Neural cell (in vitro differentiated cells): ENCODE results near the gene TRMT2A. TPM values are rescaled to one million over a fixed set of nuclear protein-coding genes. Genes with fewer than 3 reads are reported as not detected.

Source experiments
- H2AFZ ChIP-seq: fragments of 200-600, 300-800 bp; sonication (generic), shearing (Covaris generic); 2 replicates; pipeline ENCODE4 v1.6.0; 2014; ENCODE audit warnings: low read depth, mild to moderate bottlenecking, antibody characterized with exemption, low read length, moderate library complexity
- H3F3A ChIP-seq: fragments of 200-600 bp; shearing (Covaris generic); 2 replicates; pipeline ENCODE4 v1.6.1; 2016; ENCODE audit warnings: mild to moderate bottlenecking, moderate library complexity, mixed read lengths, antibody characterized with exemption, low read length; ENCODE audit not compliant: insufficient read depth, poor library complexity, severe bottlenecking
- H3K27ac ChIP-seq: fragments of 200-600, 300-800 bp; sonication (generic), shearing (Covaris generic); 2 replicates; pipeline ENCODE4 v1.5.1; 2014; ENCODE audit warnings: mild to moderate bottlenecking, low read length, moderate library complexity
- H3K27me3 ChIP-seq: fragments of 300-800, 200-600 bp; sonication (generic), shearing (Covaris generic); 2 replicates; pipeline ENCODE4 v1.6.0; 2014; ENCODE audit warnings: mild to moderate bottlenecking, low read depth, low read length, moderate library complexity; ENCODE audit not compliant: insufficient read depth
- H3K36me3 ChIP-seq: fragments of 300-800, 200-600 bp; sonication (generic), shearing (Covaris generic); 2 replicates; pipeline ENCODE4 v1.5.1; 2014; ENCODE audit warnings: mild to moderate bottlenecking, antibody characterized with exemption, low read length, moderate library complexity; ENCODE audit not compliant: insufficient read depth
- H3K4me2 ChIP-seq: fragments of 300-800, 200-600 bp; sonication (generic), shearing (Covaris generic); 2 replicates; pipeline ENCODE4 v1.6.0; 2014; ENCODE audit warnings: mild to moderate bottlenecking, low read length
- H3K4me3 ChIP-seq: fragments of 300-800, 200-600 bp; sonication (generic), shearing (Covaris generic); 2 replicates; pipeline ENCODE4 v1.5.1; 2014; ENCODE audit warnings: mild to moderate bottlenecking, low read length, moderate library complexity
- H3K79me2 ChIP-seq: fragments of 200-600 bp; shearing (Covaris generic); replicated peaks from 2 replicates; pipeline ENCODE4 v1.6.0; 2014; ENCODE audit warnings: mild to moderate bottlenecking, low read length, moderate library complexity; ENCODE audit not compliant: insufficient read depth
- H3K9ac ChIP-seq: fragments of 300-800, 200-600 bp; sonication (generic), shearing (Covaris generic); 2 replicates; pipeline ENCODE4 v1.6.1; 2016; ENCODE audit warnings: mild to moderate bottlenecking, low read length, mixed read lengths
- H3K9me2 ChIP-seq: fragments of 200-600 bp; shearing (Covaris generic); 2 replicates; pipeline ENCODE4 v1.6.1; 2016; ENCODE audit warnings: mild to moderate bottlenecking, low read length, mixed read lengths; ENCODE audit not compliant: insufficient read depth
- H3K9me3 ChIP-seq: fragments of 200-600, 300-800 bp; sonication (generic), shearing (Covaris generic); 2 replicates; pipeline ENCODE4 v1.6.1; 2016; ENCODE audit warnings: mild to moderate bottlenecking, mixed run types, low read length, moderate library complexity, mixed read lengths
- H4K20me1 ChIP-seq: fragments of 200-600 bp; shearing (Covaris generic); 2 replicates; pipeline ENCODE4 v1.6.1; 2016; ENCODE audit warnings: mild to moderate bottlenecking, mixed run types; ENCODE audit not compliant: insufficient read depth
- EP300 ChIP-seq: fragments of 450-650 bp; conservative IDR thresholded peaks from 2 replicates; pipeline ENCODE4 v1.6.1; 2014; ENCODE audit warnings: antibody characterized with exemption, mild to moderate bottlenecking, moderate library complexity; ENCODE audit not compliant: poor library complexity, severe bottlenecking
- EZH2 ChIP-seq: fragments of 200-600, 300-800 bp; shearing (Covaris generic), sonication (generic); IDR thresholded peaks from 2 replicates; pipeline ENCODE4 v1.6.1; 2014; ENCODE audit warnings: antibody characterized with exemption, low read length, borderline replicate concordance, mild to moderate bottlenecking; ENCODE audit not compliant: insufficient read depth, poor library complexity, severe bottlenecking
- MXI1 ChIP-seq: fragments of 450-650 bp; conservative IDR thresholded peaks from 2 replicates; pipeline ENCODE4 v1.6.1; 2014; ENCODE audit warnings: antibody characterized with exemption, mild to moderate bottlenecking; ENCODE audit not compliant: poor library complexity, severe bottlenecking
- POLR2AphosphoS5 ChIP-seq: IDR thresholded peaks from 2 replicates; pipeline ENCODE4 v1.6.1; 2012
- RAD21 ChIP-seq: fragments of 450-650 bp; conservative IDR thresholded peaks from 2 replicates; pipeline ENCODE4 v1.6.1; 2014; ENCODE audit warnings: antibody characterized with exemption, mild to moderate bottlenecking, moderate library complexity
- REST ChIP-seq: IDR thresholded peaks from 2 replicates; pipeline ENCODE4 v1.6.1; 2012; ENCODE audit warnings: borderline replicate concordance
- SMC3 ChIP-seq: fragments of 450-650 bp; conservative IDR thresholded peaks from 2 replicates; pipeline ENCODE4 v1.6.1; 2014; ENCODE audit warnings: antibody characterized with exemption, mild to moderate bottlenecking, moderate library complexity; ENCODE audit not compliant: poor library complexity
- TAF1 ChIP-seq: IDR thresholded peaks from 2 replicates; pipeline ENCODE4 v1.6.1; 2012; ENCODE audit warnings: low read depth
- polyA plus RNA-seq: library from polyadenylated mRNA; depleted of rRNA; stranded (reverse); fragments of >200 nt; gene quantifications from 2 replicates; pipeline ENCODE4 v1.2.3, GENCODE V29; 2014
- TF ChIP-seq, protein P1 (sequence below): fragments of 450-650 bp; IDR thresholded peaks from 2 replicates; pipeline ENCODE4 v1.5.1; 2014; ENCODE audit warnings: antibody characterized with exemption, mild to moderate bottlenecking, moderate library complexity; ENCODE audit not compliant: poor library complexity, severe bottlenecking

The TRMT2A gene
- polyA plus RNA-seq, 1 donor from 2014 or later: 96.7 TPM

DNA sequence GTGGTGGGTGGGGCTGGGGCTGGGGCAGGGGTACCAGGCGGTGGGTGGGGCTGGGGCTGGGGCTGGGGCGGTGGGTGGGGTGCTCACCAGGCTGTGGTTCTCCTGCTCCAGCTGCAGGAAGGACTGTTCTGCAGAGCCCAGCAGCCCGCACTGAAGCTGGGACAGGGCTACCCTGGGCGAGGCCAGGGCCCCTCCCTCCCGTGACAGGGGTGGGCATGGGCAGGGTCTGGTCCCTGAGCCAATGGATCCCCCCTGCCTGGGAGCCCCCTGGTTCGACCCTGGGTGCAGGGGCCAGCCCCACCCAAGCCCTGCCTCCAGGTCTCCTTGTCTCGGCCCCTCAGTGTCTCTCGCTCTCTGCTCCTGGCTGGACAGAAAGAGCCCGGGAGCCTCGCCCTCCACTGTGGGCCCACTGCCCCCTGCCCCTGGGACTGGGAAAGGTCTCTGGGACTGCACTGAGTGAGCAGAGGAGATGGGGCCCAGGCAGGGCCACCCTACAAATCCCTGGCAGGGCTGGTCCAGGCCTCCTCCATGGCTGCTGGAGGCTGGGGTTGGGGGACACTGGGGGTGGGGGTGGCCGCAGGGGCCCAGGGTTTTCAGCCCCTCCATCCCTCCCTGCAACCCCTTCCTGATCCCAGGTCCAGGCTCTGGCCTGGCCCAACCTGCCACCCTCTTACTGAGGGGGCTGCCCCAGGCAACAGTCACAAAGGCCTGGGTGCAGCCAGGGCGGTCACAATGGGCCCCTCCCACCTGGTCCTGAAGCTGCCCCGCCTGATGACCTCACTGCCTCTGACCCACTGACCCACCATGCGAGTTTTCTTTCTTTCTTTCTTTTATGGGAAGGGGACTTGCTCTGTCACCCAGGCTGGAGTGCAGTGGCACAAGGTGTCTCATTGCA, 33.6 kb upstream of the TRMT2A start, which contains the start of gene CCDC188:
Gene CCDC188, minus strand, starts transcription at position 675 of the 895 bp plus-strand sequence. Its CDS starts 69 bp downstream, at position 606.
- no peaks in the 10 kb centered on the region for H3K79me2 ChIP-seq
- no peak within 1 kb of the TSS for H3K27ac ChIP-seq
- no peaks in the 10 kb centered on the region for H3F3A ChIP-seq
- TF ChIP-seq MXI1 (no peak), TAF1 (no peak), SMC3 (no peak), RAD21 (no peak), EP300 (no peak), EZH2 (no peak), POLR2AphosphoS5 (no peak), REST (no peak)
- TF ChIP-seq, protein P1, sequence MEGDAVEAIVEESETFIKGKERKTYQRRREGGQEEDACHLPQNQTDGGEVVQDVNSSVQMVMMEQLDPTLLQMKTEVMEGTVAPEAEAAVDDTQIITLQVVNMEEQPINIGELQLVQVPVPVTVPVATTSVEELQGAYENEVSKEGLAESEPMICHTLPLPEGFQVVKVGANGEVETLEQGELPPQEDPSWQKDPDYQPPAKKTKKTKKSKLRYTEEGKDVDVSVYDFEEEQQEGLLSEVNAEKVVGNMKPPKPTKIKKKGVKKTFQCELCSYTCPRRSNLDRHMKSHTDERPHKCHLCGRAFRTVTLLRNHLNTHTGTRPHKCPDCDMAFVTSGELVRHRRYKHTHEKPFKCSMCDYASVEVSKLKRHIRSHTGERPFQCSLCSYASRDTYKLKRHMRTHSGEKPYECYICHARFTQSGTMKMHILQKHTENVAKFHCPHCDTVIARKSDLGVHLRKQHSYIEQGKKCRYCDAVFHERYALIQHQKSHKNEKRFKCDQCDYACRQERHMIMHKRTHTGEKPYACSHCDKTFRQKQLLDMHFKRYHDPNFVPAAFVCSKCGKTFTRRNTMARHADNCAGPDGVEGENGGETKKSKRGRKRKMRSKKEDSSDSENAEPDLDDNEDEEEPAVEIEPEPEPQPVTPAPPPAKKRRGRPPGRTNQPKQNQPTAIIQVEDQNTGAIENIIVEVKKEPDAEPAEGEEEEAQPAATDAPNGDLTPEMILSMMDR: no peak
- no peak within 1 kb of the TSS for H2AFZ ChIP-seq
- no peaks in the 10 kb centered on the region for H4K20me1 ChIP-seq
- no peaks in the 10 kb centered on the region for H3K36me3 ChIP-seq
- no peak within 1 kb of the TSS for H3K9ac ChIP-seq
- H3K9me2 ChIP-seq: no peaks in the 10 kb centered on the region
- H3K9me3 ChIP-seq: no peaks in the 10 kb centered on the region
- no peaks in the 10 kb centered on the region for H3K27me3 ChIP-seq
- no peak within 1 kb of the TSS for H3K4me2 ChIP-seq
- H3K4me3 ChIP-seq: no peak within 1 kb of the TSS

DNA sequence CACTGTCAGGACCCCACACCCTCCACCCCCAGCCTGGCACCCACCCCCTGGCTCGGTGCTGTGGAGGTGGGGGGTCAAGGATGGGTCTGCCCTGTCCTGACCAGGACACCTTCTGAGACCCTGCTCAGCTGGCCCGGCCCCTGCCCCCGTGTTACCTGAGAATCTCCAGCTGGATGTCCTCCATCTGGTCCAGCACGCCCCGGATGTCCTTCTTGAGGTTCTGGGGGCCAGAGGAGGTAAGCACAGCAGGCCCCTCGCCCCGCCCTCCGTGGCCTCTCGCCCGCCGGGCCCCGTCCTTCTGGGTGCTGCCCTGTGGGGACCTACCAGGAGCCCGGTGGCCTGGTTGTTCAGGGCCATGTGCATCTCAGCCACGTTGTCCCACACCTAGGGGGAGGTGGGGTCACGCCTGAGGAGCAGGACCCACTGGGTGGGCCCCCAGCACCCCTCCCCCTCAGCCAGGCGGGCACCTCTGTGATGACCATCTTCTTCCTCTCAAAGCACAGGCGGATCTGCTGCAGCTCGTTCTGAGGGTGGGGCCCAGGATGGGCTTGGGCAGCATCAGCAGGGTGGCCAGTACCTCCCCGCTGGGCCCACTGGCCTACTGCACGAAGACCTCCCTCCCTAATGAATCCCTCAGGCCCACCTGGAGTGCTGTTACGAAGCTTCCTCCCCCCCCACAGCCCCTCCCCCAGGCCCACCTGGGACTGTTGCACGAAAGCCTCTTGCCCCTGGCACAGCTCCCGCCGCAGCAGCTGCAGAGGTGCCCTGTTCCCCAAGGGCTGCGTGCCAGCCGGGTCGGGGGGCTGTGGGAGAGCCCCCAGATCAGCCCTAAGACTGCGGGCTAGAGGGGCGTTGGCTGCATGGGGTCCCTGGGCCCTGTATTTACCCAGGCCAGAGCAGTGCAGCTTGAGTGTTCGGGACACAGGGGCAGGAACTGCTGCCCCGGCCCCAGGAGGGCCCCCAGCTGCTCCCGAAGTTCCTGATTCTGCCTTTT, 32.5 kb upstream of the TRMT2A start:
- no peak overlapping the region for H2AFZ ChIP-seq
- no peaks in the 10 kb centered on the region for H3K9me3 ChIP-seq
- H3K27me3 ChIP-seq: no peaks in the 10 kb centered on the region
- H3K79me2 ChIP-seq: no peaks in the 10 kb centered on the region
- H3K9me2 ChIP-seq: no peaks in the 10 kb centered on the region
- no peaks in the 10 kb centered on the region for H3K36me3 ChIP-seq
- H3F3A ChIP-seq: no peaks in the 10 kb centered on the region
- H3K27ac ChIP-seq: no peak overlapping the region
- no peak overlapping the region for H3K4me3 ChIP-seq
- no peak overlapping the region for H3K9ac ChIP-seq
- TF ChIP-seq EZH2: no peak
- TF ChIP-seq REST: no peak
- no peak for TF ChIP-seq MXI1
- TF ChIP-seq RAD21: no peak
- TF ChIP-seq TAF1: no peak
- no peak for TF ChIP-seq POLR2AphosphoS5
- TF ChIP-seq EP300: no peak
- TF ChIP-seq SMC3: no peak
- TF ChIP-seq, protein P1: no peak
- no peaks in the 10 kb centered on the region for H4K20me1 ChIP-seq
- H3K4me2 ChIP-seq: no peak overlapping the region
